ENCODE data around the gene MARK2.

The MARK2 gene

DNA sequence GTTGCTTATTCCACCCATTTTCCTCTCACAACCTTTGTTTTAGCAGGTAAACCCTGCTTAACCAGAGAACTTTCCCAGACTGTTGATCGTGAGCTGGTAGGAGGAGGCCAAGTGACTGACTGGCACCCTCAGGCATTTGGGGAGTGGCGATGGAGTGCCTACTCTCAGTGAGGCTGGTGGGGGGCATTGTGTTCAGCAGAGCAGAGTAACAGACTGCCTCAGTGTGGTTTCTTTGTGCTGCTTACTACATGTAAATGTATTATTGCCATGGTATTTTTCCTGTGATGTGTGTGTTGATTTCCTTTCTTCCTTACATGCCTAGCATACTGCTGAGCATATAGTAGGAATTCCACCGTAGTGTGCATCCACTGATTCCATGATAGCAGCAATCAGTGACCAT, 2.6 kb downstream of the MARK2 start:
- peak overlapping the region; percentile 24 for H3K27ac ChIP-seq (ENCODE audit: low read length)
- H3K9me3 ChIP-seq (ENCODE audit: control insufficient read depth in 2 of 2, low read length in 2 of 2): no peaks in the 10 kb centered on the region
- peak overlapping the region; percentile 44 to 90 for H3K4me3 ChIP-seq (ENCODE audit: low read length in 2 of 2)
- peaks cover 0 to 7% of the 10 kb centered on the region in 2 donors for H3K36me3 ChIP-seq (ENCODE audit: control insufficient read depth in 2 of 2, insufficient read depth in 2 of 2, low read length in 2 of 2)
- H3K9ac ChIP-seq (ENCODE audit: low read length in 2 of 2): peak overlapping the region; percentile 92 to 94
- H3K4me1 ChIP-seq (ENCODE audit: control insufficient read depth, insufficient read depth, low read length): peaks cover 44% of the 10 kb centered on the region
- H3K27me3 ChIP-seq (ENCODE audit: control insufficient read depth in 1 of 2, insufficient read depth in 2 of 2, low read length in 2 of 2): no peaks in the 10 kb centered on the region

DNA sequence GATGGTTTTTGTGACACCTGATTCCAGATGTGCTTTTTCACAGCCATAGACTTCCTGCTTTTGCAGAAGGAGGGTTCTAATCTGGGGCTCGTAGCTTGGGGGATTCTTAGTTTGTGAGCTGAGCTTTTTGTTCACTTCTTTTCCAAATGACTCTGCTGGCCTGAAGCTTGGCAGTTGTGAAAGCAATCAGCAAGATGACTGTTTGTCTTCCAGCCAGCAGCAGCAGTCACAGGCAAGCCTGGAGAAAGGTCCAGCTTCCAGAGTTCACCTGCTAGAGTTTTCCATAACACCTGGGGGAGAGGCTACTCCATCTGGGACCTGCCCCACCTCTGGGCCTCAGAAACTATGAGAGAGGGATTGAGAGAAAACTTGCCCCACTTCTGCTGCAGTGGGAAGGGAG, 4.1 kb downstream of the MARK2 start:
- Histone ChIP-seq H3K9me3 (ENCODE audit: control insufficient read depth in 2 of 2, low read length in 2 of 2) (no peaks in the 10 kb centered on the region), H3K36me3 (ENCODE audit: control insufficient read depth in 2 of 2, insufficient read depth in 2 of 2, low read length in 2 of 2) (peaks cover 0 to 7% of the 10 kb centered on the region in 2 donors), H3K27me3 (ENCODE audit: control insufficient read depth in 1 of 2, insufficient read depth in 2 of 2, low read length in 2 of 2) (no peaks in the 10 kb centered on the region), H3K27ac (ENCODE audit: low read length) (peak overlapping the region; percentile 19), H3K4me1 (ENCODE audit: control insufficient read depth, insufficient read depth, low read length) (peaks cover 46% of the 10 kb centered on the region), H3K4me3 (ENCODE audit: low read length in 2 of 2) (no peak overlapping the region), H3K9ac (ENCODE audit: low read length in 2 of 2) (peak overlapping the region in 1 of 2 donors; percentile 3)

DNA sequence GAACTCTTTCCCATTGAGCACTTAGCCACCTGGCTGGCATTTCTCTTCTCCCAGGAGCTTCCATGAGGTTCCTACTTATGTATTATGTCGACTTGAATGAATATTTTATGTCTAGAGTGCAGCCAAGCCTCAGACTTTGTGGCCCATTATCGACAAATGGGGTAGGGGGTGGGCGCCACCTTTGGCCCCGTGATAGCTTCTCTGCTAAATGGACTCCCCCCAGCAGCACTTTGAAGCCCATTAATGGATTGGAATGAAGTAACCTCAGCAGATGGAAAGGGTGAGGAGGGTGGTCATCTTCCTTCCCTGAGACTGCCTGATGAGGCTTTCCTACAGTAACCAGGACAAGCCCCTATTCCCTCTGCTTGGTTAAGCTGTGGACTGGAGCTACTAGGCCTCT, 5.9 kb downstream of the MARK2 start:
- Histone ChIP-seq H3K9me3 (ENCODE audit: control insufficient read depth in 2 of 2, low read length in 2 of 2) (no peaks in the 10 kb centered on the region), H3K27me3 (ENCODE audit: control insufficient read depth in 1 of 2, insufficient read depth in 2 of 2, low read length in 2 of 2) (no peaks in the 10 kb centered on the region), H3K9ac (ENCODE audit: low read length in 2 of 2) (no peak overlapping the region), H3K4me1 (ENCODE audit: control insufficient read depth, insufficient read depth, low read length) (peaks cover 41% of the 10 kb centered on the region), H3K27ac (ENCODE audit: low read length) (no peak overlapping the region), H3K36me3 (ENCODE audit: control insufficient read depth in 2 of 2, insufficient read depth in 2 of 2, low read length in 2 of 2) (peaks cover 0 to 10% of the 10 kb centered on the region in 2 donors), H3K4me3 (ENCODE audit: low read length in 2 of 2) (no peak overlapping the region)

DNA sequence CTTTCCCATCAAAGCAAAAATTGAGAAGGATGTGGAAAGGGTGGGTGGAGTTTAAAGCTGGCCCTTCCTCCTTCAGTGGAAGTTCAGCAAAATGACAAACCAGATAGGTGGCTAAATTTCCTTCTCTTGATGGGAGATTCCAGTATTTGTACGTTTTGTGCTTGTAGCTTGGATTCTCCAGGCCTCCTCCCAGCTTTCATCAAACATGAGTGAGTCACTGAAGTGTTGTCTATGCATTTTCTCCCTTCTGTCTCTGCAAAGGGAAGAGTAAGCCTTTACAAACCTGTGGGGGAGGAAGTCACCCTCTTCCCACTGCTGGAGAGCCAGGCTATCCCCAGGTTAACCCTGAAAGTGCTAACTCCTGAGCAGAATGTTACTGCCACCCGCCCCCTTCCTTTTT, 6.4 kb downstream of the MARK2 start:
- no peaks in the 10 kb centered on the region for H3K9me3 ChIP-seq (ENCODE audit: control insufficient read depth in 2 of 2, low read length in 2 of 2)
- peaks cover 0 to 10% of the 10 kb centered on the region in 2 donors for H3K36me3 ChIP-seq (ENCODE audit: control insufficient read depth in 2 of 2, insufficient read depth in 2 of 2, low read length in 2 of 2)
- H3K27ac ChIP-seq (ENCODE audit: low read length): no peak overlapping the region
- H3K9ac ChIP-seq (ENCODE audit: low read length in 2 of 2): no peak overlapping the region
- H3K4me3 ChIP-seq (ENCODE audit: low read length in 2 of 2): no peak overlapping the region
- H3K4me1 ChIP-seq (ENCODE audit: control insufficient read depth, insufficient read depth, low read length): peaks cover 36% of the 10 kb centered on the region
- H3K27me3 ChIP-seq (ENCODE audit: control insufficient read depth in 1 of 2, insufficient read depth in 2 of 2, low read length in 2 of 2): no peaks in the 10 kb centered on the region

DNA sequence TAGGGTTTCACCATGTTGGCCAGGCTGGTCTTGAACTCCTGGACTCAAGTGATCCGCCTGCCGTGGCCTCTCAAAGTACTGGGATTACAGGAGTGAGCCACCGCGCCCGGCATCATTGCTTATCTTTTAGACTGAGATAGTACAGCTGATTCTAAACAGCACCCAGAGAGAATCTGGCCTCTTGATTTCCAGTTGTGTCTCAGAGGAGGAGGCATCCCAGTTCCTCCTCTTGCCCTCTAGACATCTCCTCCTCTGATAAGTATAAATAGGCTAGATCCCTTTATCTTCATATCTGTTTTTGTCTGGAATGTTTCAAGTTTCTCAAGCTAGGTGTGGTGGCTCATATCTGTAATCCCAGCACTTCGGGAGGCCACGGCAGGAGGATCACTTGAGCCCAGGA, 7.0 kb downstream of the MARK2 start:
- Histone ChIP-seq H3K4me3 (ENCODE audit: low read length in 2 of 2) (no peak overlapping the region), H3K36me3 (ENCODE audit: control insufficient read depth in 2 of 2, insufficient read depth in 2 of 2, low read length in 2 of 2) (peaks cover 5 to 10% of the 10 kb centered on the region in 2 donors), H3K9ac (ENCODE audit: low read length in 2 of 2) (no peak overlapping the region), H3K9me3 (ENCODE audit: control insufficient read depth in 2 of 2, low read length in 2 of 2) (no peaks in the 10 kb centered on the region), H3K27ac (ENCODE audit: low read length) (no peak overlapping the region), H3K4me1 (ENCODE audit: control insufficient read depth, insufficient read depth, low read length) (peaks cover 34% of the 10 kb centered on the region), H3K27me3 (ENCODE audit: control insufficient read depth in 1 of 2, insufficient read depth in 2 of 2, low read length in 2 of 2) (no peaks in the 10 kb centered on the region)

DNA sequence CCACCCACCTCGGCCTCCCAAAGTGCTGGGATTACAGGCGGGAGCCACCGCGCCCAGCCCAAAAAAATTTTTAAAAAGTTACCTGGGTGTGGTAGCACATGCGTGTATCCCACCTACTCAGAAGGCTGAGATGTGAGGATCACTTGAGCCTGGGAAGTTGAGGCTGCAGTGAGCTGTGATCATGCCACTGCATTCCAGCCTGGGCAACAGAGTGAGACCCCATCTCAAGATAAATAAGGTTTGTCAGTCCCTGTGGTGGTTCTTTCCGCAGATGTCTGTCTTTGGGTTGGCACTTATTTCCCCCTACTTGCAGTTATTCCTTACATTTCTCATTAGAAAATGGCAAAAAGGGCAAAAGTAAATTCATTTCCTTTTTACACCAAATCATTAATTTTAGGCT, 8.0 kb downstream of the MARK2 start:
- Histone ChIP-seq H3K27ac (ENCODE audit: low read length) (no peak overlapping the region), H3K36me3 (ENCODE audit: control insufficient read depth in 2 of 2, insufficient read depth in 2 of 2, low read length in 2 of 2) (peaks cover 6 to 10% of the 10 kb centered on the region in 2 donors), H3K4me3 (ENCODE audit: low read length in 2 of 2) (no peak overlapping the region), H3K9ac (ENCODE audit: low read length in 2 of 2) (no peak overlapping the region), H3K9me3 (ENCODE audit: control insufficient read depth in 2 of 2, low read length in 2 of 2) (no peaks in the 10 kb centered on the region), H3K27me3 (ENCODE audit: control insufficient read depth in 1 of 2, insufficient read depth in 2 of 2, low read length in 2 of 2) (no peaks in the 10 kb centered on the region), H3K4me1 (ENCODE audit: control insufficient read depth, insufficient read depth, low read length) (peaks cover 27% of the 10 kb centered on the region)

DNA sequence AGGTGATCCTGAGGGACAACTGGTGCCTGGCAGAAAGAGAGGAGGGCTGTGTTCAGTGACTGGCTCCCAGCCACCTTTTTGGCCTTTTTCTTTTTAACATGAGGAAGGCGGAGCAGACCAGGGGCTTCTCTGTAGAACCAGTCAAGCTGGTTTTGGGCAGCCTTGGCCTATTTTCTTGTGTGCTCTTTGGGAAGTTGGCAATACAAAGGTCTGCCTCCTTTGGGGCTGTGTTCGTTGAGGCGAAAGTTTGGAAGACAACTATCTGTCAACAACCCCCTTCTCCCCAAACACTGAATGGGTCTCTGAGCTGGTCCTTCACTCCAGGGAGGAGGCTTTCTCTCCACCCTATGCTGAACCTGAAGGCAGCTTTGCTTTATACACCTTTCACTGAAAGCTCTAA, 8.5 kb downstream of the MARK2 start:
- Histone ChIP-seq H3K4me1 (ENCODE audit: control insufficient read depth, insufficient read depth, low read length) (peaks cover 27% of the 10 kb centered on the region), H3K27ac (ENCODE audit: low read length) (no peak overlapping the region), H3K4me3 (ENCODE audit: low read length in 2 of 2) (no peak overlapping the region), H3K9me3 (ENCODE audit: control insufficient read depth in 2 of 2, low read length in 2 of 2) (no peaks in the 10 kb centered on the region), H3K9ac (ENCODE audit: low read length in 2 of 2) (no peak overlapping the region), H3K36me3 (ENCODE audit: control insufficient read depth in 2 of 2, insufficient read depth in 2 of 2, low read length in 2 of 2) (peaks cover 6 to 10% of the 10 kb centered on the region in 2 donors), H3K27me3 (ENCODE audit: control insufficient read depth in 1 of 2, insufficient read depth in 2 of 2, low read length in 2 of 2) (no peaks in the 10 kb centered on the region)

DNA sequence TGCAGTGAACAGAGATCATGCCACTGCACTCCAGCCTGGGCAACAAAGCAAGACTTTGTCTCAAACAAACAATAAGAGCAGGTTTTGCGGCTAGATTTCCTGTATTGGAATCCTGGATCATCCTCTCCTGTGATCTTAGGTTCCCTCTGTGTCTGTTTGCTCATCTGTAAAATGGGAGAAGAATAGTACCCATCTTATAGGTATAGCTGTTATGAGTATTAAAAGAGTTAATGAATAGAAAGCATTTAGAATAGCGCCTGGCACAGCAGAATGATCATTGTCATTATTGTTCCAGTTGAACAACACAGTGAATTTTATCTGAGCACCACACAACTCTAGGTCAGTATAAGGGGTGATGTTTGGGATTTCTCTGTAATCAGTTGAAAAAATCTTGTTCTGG, 10.8 kb downstream of the MARK2 start:
- H3K27me3 ChIP-seq (ENCODE audit: control insufficient read depth in 1 of 2, insufficient read depth in 2 of 2, low read length in 2 of 2): no peaks in the 10 kb centered on the region
- H3K9me3 ChIP-seq (ENCODE audit: control insufficient read depth in 2 of 2, low read length in 2 of 2): no peaks in the 10 kb centered on the region
- H3K4me1 ChIP-seq (ENCODE audit: control insufficient read depth, insufficient read depth, low read length): peaks cover 22% of the 10 kb centered on the region
- H3K4me3 ChIP-seq (ENCODE audit: low read length in 2 of 2): no peak overlapping the region
- H3K27ac ChIP-seq (ENCODE audit: low read length): no peak overlapping the region
- H3K9ac ChIP-seq (ENCODE audit: low read length in 2 of 2): no peak overlapping the region
- H3K36me3 ChIP-seq (ENCODE audit: control insufficient read depth in 2 of 2, insufficient read depth in 2 of 2, low read length in 2 of 2): peaks cover 2 to 6% of the 10 kb centered on the region in 2 donors

DNA sequence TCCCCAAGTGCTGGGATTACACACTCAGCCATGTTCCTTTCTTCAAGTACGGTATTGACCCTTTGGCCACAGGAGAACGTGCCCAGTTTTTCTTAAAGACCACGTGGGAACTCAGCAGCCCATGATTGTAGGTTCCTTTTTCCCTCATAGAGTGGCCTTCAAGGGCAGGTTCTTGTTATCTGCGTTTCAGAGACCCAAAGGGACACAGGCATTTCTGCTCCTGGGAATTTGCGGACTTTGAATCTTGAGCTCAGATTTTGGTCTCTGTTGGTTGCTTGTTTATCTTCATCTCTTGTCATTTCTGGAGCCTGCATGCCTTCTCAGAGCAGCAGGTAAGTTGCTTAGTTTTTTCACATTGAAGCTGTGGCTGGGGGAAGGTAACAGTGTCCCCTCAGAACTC, 12.0 kb downstream of the MARK2 start:
- Histone ChIP-seq H3K9me3 (ENCODE audit: control insufficient read depth in 2 of 2, low read length in 2 of 2) (no peaks in the 10 kb centered on the region), H3K27ac (ENCODE audit: low read length) (no peak overlapping the region), H3K36me3 (ENCODE audit: control insufficient read depth in 2 of 2, insufficient read depth in 2 of 2, low read length in 2 of 2) (peaks cover 2 to 6% of the 10 kb centered on the region in 2 donors), H3K27me3 (ENCODE audit: control insufficient read depth in 1 of 2, insufficient read depth in 2 of 2, low read length in 2 of 2) (no peaks in the 10 kb centered on the region), H3K4me3 (ENCODE audit: low read length in 2 of 2) (no peak overlapping the region), H3K4me1 (ENCODE audit: control insufficient read depth, insufficient read depth, low read length) (peaks cover 16% of the 10 kb centered on the region), H3K9ac (ENCODE audit: low read length in 2 of 2) (no peak overlapping the region)

DNA sequence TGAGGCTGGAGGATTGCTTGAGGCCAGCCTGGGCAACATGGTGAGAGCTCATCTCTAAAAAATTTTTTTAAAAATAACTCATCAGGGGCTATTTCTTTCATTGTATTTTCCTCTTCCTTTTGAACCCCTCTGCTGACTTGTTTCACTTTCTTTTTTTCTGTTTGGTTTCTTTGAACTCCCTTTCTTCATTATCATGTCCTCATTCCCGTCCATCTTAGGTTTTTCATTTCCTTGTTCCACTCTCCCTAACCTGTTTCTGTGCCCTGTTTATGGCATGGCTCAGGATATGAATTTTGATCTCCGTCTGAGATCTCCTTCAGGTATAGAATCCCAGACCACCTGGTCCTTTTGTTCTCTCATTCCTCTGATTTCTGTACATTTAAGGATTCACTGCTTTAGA, 12.5 kb downstream of the MARK2 start:
- Histone ChIP-seq H3K9ac (ENCODE audit: low read length in 2 of 2) (no peak overlapping the region), H3K27ac (ENCODE audit: low read length) (no peak overlapping the region), H3K36me3 (ENCODE audit: control insufficient read depth in 2 of 2, insufficient read depth in 2 of 2, low read length in 2 of 2) (peaks cover 2 to 6% of the 10 kb centered on the region in 2 donors), H3K4me3 (ENCODE audit: low read length in 2 of 2) (no peak overlapping the region), H3K9me3 (ENCODE audit: control insufficient read depth in 2 of 2, low read length in 2 of 2) (no peaks in the 10 kb centered on the region), H3K4me1 (ENCODE audit: control insufficient read depth, insufficient read depth, low read length) (peaks cover 16% of the 10 kb centered on the region), H3K27me3 (ENCODE audit: control insufficient read depth in 1 of 2, insufficient read depth in 2 of 2, low read length in 2 of 2) (no peaks in the 10 kb centered on the region)

DNA sequence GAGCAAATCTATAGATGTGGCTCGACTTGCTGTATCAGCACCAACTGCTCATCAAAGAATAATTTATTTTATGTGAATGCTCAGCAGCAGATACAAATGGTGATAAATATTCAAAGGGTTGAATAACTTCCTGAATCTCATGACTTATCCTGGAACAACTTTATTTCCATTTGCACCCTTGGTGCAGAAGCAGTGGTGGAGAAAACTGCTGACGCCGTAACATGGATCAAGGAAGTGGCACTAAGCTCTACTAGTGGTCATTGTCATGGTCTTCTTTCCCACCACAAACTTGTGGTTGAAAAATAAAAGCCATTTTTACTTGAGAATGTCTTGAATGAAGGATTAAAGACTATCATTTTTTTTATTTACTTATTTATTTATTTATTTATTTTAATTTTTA, 14.6 kb downstream of the MARK2 start:
- no peaks in the 10 kb centered on the region for H3K27me3 ChIP-seq (ENCODE audit: control insufficient read depth in 1 of 2, insufficient read depth in 2 of 2, low read length in 2 of 2)
- peaks cover 6% of the 10 kb centered on the region for H3K4me1 ChIP-seq (ENCODE audit: control insufficient read depth, insufficient read depth, low read length)
- peaks cover 2 to 6% of the 10 kb centered on the region in 2 donors for H3K36me3 ChIP-seq (ENCODE audit: control insufficient read depth in 2 of 2, insufficient read depth in 2 of 2, low read length in 2 of 2)
- no peak overlapping the region for H3K4me3 ChIP-seq (ENCODE audit: low read length in 2 of 2)
- H3K9me3 ChIP-seq (ENCODE audit: control insufficient read depth in 2 of 2, low read length in 2 of 2): no peaks in the 10 kb centered on the region
- no peak overlapping the region for H3K9ac ChIP-seq (ENCODE audit: low read length in 2 of 2)
- no peak overlapping the region for H3K27ac ChIP-seq (ENCODE audit: low read length)

Data from stomach smooth muscle (tissue), 2 donors.